Measurements from ENCODE around the gene ZMYND8.

GRCh38 chr20:47243003-47243402 lies 113.5 kb downstream of the ZMYND8 start:
- TF ChIP-seq CTCF (conservative IDR thresholded peaks at IDR 0.05) = no peak
- no peak for TF ChIP-seq EZH2 (IDR thresholded peaks at IDR 0.05; ENCODE audit: low read depth)
